Measurements from ENCODE around the gene AIFM2.

- no peak for TF ChIP-seq CTCF (IDR thresholded peaks at IDR 0.05)
- TF ChIP-seq POLR2A (IDR thresholded peaks at IDR 0.05), result no peak
Observed at GRCh38 chr10:70160798-70161197, 28.2 kb upstream of the AIFM2 start.

All from Peyer's patch (tissue), 4 donors.